ENCODE data around the gene SEMA4D.

The SEMA4D gene, protein sequence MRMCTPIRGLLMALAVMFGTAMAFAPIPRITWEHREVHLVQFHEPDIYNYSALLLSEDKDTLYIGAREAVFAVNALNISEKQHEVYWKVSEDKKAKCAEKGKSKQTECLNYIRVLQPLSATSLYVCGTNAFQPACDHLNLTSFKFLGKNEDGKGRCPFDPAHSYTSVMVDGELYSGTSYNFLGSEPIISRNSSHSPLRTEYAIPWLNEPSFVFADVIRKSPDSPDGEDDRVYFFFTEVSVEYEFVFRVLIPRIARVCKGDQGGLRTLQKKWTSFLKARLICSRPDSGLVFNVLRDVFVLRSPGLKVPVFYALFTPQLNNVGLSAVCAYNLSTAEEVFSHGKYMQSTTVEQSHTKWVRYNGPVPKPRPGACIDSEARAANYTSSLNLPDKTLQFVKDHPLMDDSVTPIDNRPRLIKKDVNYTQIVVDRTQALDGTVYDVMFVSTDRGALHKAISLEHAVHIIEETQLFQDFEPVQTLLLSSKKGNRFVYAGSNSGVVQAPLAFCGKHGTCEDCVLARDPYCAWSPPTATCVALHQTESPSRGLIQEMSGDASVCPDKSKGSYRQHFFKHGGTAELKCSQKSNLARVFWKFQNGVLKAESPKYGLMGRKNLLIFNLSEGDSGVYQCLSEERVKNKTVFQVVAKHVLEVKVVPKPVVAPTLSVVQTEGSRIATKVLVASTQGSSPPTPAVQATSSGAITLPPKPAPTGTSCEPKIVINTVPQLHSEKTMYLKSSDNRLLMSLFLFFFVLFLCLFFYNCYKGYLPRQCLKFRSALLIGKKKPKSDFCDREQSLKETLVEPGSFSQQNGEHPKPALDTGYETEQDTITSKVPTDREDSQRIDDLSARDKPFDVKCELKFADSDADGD

GRCh38 chr9:89497978-89498851 lies at the start of gene SEMA4D:
Gene SEMA4D (minus strand): TSS chr9:89498113. CDS start chr9:89405456, 92,657 bp downstream.
- DNase-seq (ENCODE audit: low spot score), result peak; percentile 71

GRCh38 chr9:89547000-89547399 lies 49.1 kb upstream of the SEMA4D start:
- no peak for DNase-seq (ENCODE audit: low spot score)

DNA sequence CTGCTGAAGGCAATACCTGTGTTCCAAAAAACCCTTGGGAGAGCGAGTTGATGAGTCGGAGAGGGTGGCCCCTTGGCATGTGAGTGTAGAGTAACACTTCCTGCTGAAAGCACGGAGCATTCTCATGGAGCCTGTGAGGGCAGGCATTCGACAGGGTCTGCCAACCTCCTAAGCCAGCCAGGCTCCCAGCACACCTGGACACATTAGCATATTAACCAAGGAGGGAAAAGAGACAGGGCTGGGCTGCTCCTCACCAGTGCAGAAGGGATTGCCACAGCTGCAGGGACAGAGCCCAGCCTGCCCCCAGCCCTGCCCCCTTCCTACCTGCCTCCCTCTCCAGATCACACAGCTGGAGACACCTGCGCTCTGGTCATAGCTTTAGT lies 46.4 kb upstream of the SEMA4D start:
- no peak for DNase-seq (ENCODE audit: low spot score)

GRCh38 chr9:89543621-89544278 lies 45.8 kb upstream of the SEMA4D start:
- no peak for DNase-seq (ENCODE audit: low spot score)

GRCh38 chr9:89543111-89543510 lies 45.2 kb upstream of the SEMA4D start:
- DNase-seq (ENCODE audit: low spot score), result no peak

GRCh38 chr9:89542401-89543021 lies 44.6 kb upstream of the SEMA4D start:
- no peak for DNase-seq (ENCODE audit: low spot score)

- no peak for DNase-seq (ENCODE audit: low spot score)
These were observed 43.9 kb upstream of the SEMA4D start for GRCh38 chr9:89541798-89542197.

DNA sequence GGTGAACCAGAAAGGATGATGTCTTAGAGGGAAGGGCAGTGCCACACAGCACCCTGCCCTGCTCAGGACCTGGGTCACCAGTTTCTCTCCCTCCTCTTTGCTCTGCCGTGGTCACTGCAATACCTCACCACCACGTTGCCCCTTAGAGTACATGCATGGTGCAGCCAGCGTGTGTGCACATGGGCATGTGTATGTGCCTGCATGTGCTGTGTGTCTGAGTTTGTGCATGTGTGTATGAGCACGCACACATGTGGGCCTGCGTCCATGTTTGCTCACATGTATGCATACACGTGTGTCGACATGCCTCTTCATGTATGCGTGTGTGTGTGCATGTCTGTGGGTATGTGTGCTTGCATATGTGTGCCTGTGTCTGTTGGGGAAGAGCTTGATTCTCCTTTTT lies 41.5 kb upstream of the SEMA4D start:
- no peak for DNase-seq (ENCODE audit: low spot score)

- DNase-seq (ENCODE audit: low spot score), result peak; percentile 40
These were observed 41.0 kb upstream of the SEMA4D start for GRCh38 chr9:89538871-89539270.

- DNase-seq (ENCODE audit: low spot score), result no peak
These were observed 39.3 kb upstream of the SEMA4D start for GRCh38 chr9:89537166-89537565.

DNA sequence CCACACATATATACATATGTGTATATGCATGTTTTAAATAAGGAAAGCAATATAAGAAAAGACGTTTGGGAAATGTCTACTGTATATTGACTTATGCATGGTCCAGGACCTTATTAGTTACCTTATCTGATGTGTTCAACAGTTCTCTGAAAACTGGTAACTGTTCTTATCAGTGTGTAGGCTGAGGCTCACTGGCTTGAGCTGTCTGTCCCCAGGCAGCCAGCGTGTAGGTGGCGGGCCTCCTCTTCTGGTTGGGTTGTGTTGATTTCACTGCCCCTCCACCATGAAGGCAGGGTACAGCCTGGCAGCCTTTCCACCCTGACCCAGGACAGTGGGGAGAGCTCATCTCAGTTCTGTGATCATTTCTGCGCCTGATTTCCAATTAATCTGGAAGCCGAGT lies 38.7 kb upstream of the SEMA4D start:
- DNase-seq (ENCODE audit: low spot score), result no peak

DNA sequence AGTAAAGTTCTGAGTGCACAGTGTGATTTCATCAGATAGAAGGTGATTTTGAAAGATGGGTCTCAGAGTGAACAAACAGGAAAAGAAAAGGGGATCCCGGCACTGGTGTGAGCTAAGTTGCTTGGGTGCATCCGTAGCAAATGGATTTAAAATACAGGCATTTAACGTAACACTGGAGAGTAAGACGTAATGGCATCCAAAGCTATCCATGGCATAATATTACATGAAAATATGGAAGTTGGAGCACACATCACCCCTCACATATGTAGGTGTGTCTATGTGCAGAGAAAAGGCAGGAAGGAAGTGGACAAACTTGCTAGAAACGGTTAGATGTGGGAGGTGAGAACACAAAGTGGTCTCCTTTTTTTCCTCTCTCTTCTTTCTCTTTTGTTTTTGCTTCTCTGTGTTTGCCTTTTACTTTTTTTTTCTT lies 38.2 kb upstream of the SEMA4D start:
- DNase-seq (ENCODE audit: low spot score), result peak; percentile 64

DNA sequence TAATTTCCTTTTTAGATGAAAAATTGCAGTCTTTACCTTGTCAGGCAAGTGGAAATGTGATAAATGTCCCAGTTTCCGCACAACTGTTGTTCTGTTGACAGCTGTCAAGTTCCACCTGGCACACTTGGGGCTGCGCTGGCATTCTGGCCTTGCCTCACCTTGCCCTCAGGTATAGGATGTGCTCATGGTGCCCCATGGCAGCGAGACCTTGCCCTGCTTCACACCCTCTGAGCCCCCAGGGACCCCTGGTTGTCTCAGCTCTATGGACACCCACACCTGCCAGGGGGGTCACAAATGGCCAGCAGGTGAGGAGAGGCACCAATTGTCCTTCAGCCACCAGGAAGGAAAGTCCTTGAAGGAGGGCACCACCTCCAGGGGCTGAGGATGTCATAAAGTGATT lies 37.5 kb upstream of the SEMA4D start:
- no peak for DNase-seq (ENCODE audit: low spot score)

- no peak for DNase-seq (ENCODE audit: low spot score)
These were observed 36.8 kb upstream of the SEMA4D start for GRCh38 chr9:89534515-89535287.

- DNase-seq (ENCODE audit: low spot score), result no peak
These were observed 35.6 kb upstream of the SEMA4D start for GRCh38 chr9:89533411-89534095.

- no peak for DNase-seq (ENCODE audit: low spot score)
These were observed 35.0 kb upstream of the SEMA4D start for GRCh38 chr9:89532944-89533343.

- DNase-seq (ENCODE audit: low spot score), result peak; percentile 28
These were observed 34.6 kb upstream of the SEMA4D start for GRCh38 chr9:89532478-89532877.

DNA sequence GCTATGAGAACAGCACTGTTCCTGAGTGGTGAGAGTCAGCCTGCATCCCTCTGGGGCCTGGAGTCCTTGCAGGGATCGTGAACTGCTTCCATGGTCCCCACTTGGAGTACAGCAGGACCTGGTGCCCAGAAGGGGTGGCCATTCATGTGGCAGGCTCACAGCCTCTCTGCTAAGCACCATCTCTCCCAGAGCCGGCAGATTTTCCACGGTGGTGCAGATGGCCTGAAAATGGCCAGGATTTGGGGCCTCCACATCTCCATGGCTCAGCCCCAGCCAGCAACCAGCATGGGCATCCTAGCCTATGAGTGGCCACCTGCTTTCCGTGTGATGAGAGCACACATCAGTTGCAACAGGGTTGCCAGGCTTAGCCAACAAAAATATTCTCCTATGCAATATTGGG lies 33.9 kb upstream of the SEMA4D start:
- DNase-seq (ENCODE audit: low spot score), result no peak

DNA sequence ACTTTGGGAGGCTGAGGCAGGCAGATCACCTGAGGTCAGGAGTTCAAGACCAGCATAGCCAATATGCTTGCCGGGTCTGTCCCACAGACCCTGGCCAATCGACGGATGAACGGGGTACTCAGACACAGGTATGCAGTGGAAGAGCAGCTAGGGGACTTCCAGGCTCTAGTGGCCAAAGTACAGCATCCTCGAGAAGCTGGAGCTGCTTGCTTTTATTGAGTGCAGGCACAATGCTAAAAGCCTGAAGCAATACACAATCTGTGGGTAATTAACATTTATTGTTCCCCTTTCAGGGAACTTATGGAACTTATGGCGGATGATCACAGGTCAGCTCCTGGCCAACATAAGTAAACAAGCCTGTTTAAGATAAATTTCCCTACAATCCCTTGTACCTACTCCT lies 32.8 kb upstream of the SEMA4D start:
- no peak for DNase-seq (ENCODE audit: low spot score)
